Hepatocyte (in vitro differentiated cells): ENCODE measurements around the gene SNRNP70.
"Not testable (repeated sequence)": the region's sequence is repeated elsewhere in the genome, so short reads cannot be mapped to it uniquely, and the experiment has no call there.

Experiments
- CTCF ChIP-seq: fragments of 200-600 bp; sonication (generic); IDR thresholded peaks from 2 replicates; pipeline ENCODE4 v1.5.1; 2016; ENCODE audit warnings: antibody characterized with exemption, mild to moderate bottlenecking; ENCODE audit not compliant: poor library complexity
- EZH2 ChIP-seq: fragments of 200-600 bp; sonication (generic); IDR thresholded peaks from 2 replicates; pipeline ENCODE4 v1.6.1; 2016; ENCODE audit warnings: antibody characterized with exemption, mild to moderate bottlenecking, borderline replicate concordance
- EZH2phosphoT487 ChIP-seq: fragments of 200-600 bp; sonication (generic); IDR thresholded peaks from one replicate; pipeline ENCODE4 v1.6.1; 2018; ENCODE audit warnings: antibody characterized with exemption, mild to moderate bottlenecking, low read depth, moderate library complexity; ENCODE audit not compliant: unreplicated experiment, severe bottlenecking

DNA sequence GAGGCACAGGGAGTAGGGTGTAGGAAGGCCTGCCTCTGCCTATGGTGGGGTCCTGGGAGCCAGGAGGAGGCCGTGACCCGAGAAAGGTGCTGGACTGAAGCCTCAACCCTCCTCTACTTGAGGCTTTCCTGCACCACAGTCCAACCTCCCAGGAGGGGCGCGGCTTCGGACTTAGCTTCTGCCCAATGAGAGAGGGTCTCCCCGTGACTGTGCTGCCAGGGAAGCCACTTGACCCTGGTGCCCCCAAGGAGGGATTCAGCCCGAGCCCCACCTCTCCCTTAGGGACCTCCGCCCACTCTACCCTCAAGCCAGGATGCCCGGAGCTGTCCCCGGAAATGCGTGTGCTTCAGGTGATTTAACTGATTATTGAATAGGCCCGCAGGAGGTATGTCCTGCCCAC lies 36.2 kb upstream of the SNRNP70 start, which contains the start of gene CGB8:
- TF ChIP-seq CTCF, EZH2phosphoT487, EZH2: not testable (repeated sequence)
